H1 (cell line): Measurements from ENCODE around the gene C19orf25.

ENCODE experiments used
- CTCF ChIP-seq, 3 experiments: IDR thresholded peaks; 1 replicate in 2 of 3; 2 replicates in 1 of 3; pipeline versions ENCODE4 v1.5.1 to v1.6.1; 2011; ENCODE audit warnings: low read length in 3 of 3, mild to moderate bottlenecking in 3 of 3, inconsistent platforms in 2 of 3, low read depth in 1 of 3, moderate library complexity in 1 of 3; ENCODE audit not compliant: insufficient read depth in 1 of 3; ENCODE audit errors: control extremely low read depth in 1 of 3
- EZH2 ChIP-seq: fragments of 200-600 bp; sonication (generic); IDR thresholded peaks from 2 replicates; pipeline ENCODE4 v1.7.1; 2012; ENCODE audit warnings: low read depth, mild to moderate bottlenecking, moderate library complexity, low read length, inconsistent platforms; ENCODE audit not compliant: severe bottlenecking
- MAFK ChIP-seq: IDR thresholded peaks from 2 replicates; pipeline ENCODE4 v1.6.1; 2012; ENCODE audit warnings: low read depth, mild to moderate bottlenecking, improper control_type of control experiment, low read length
- MAX ChIP-seq: IDR thresholded peaks from 2 replicates; pipeline ENCODE4 v1.6.1; 2012; ENCODE audit warnings: inconsistent platforms
- RAD21 ChIP-seq, 2 experiments: IDR thresholded peaks in 1 of 2; conservative IDR thresholded peaks in 1 of 2; 2 replicates each; pipeline ENCODE4 v1.6.1; 2011; ENCODE audit warnings: low read depth in 2 of 2, low read length in 2 of 2, improper control_type of control experiment in 1 of 2, inconsistent platforms in 1 of 2, mild to moderate bottlenecking in 1 of 2, moderate library complexity in 1 of 2
- RFX5 ChIP-seq: IDR thresholded peaks from 2 replicates; pipeline ENCODE4 v1.6.1; 2011; ENCODE audit warnings: low read depth, low read length, improper control_type of control experiment, borderline replicate concordance
- TAF1 ChIP-seq: IDR thresholded peaks from 2 replicates; pipeline ENCODE4 v1.6.1; 2011; ENCODE audit warnings: mild to moderate bottlenecking, low read depth, low read length
- YY1 ChIP-seq: IDR thresholded peaks from 2 replicates; pipeline ENCODE4 v1.6.1; 2011; ENCODE audit warnings: low read depth, mild to moderate bottlenecking, low read length

- TF ChIP-seq CTCF (IDR thresholded peaks at IDR 0.05; ENCODE audit: control extremely low read depth in 1 of 3, insufficient read depth in 1 of 3, low read depth in 1 of 3, low read length in 3 of 3) = no peak
- TF ChIP-seq YY1 = no peak
- TF ChIP-seq TAF1 = no peak
- no peak for TF ChIP-seq MAX
- TF ChIP-seq EZH2 = no peak
- TF ChIP-seq RAD21 (IDR thresholded peaks at IDR 0.05 in 1 of 2, conservative IDR thresholded peaks at IDR 0.05 in 1 of 2; ENCODE audit: low read depth in 2 of 2, low read length in 2 of 2) = no peak
- no peak for TF ChIP-seq MAFK
- TF ChIP-seq RFX5 = no peak
These were observed 17.0 kb upstream of the C19orf25 start for GRCh38 chr19:1495799-1496713.
